Measurements from ENCODE around the gene TMEM131. TPM values are rescaled to one million over a fixed set of nuclear protein-coding genes. Genes with fewer than 3 reads are reported as not detected.

TMEM131 gene
- total RNA-seq, 4 donors from 2014 or later: 32.8 to 54.8 (median 41.2) TPM

GRCh38 chr2:97738179-97739019 is 257.3 kb downstream of the TMEM131 start:
- intact Hi-C loops (cut with DNase I; ENCODE audit: low total_unique reads): no loop called here
- WGBS, 2 donors: 95 to 97% methylated on average over 9 of the region's 9 CpGs
- DNase-seq (ENCODE audit: low spot score in 2 of 2): peak in 1 of 2 donors; percentile 77
- no peak overlapping the region for H3K4me3 ChIP-seq (ENCODE audit: low read depth, poor library complexity, severe bottlenecking)
- no peak for TF ChIP-seq CTCF (IDR thresholded peaks at IDR 0.05)
- TF ChIP-seq POLR2A (IDR thresholded peaks at IDR 0.05): no peak

- H3K4me3 ChIP-seq (ENCODE audit: low read depth, poor library complexity, severe bottlenecking): no peak overlapping the region
- peak in 1 of 2 donors; percentile 85 for DNase-seq (ENCODE audit: low spot score in 2 of 2)
- intact Hi-C loops (cut with DNase I; ENCODE audit: low total_unique reads): no loop called here
- TF ChIP-seq CTCF (IDR thresholded peaks at IDR 0.05) (no peak), POLR2A (IDR thresholded peaks at IDR 0.05) (no peak)
- WGBS, 2 donors: 91 to 92% methylated on average over 29 of the region's 32 CpGs
Observed at GRCh38 chr2:97737421-97738178, 258.1 kb downstream of the TMEM131 start.

GRCh38 chr2:97736608-97737330 is 259.0 kb downstream of the TMEM131 start:
- 74 to 85% methylated on average over 20 of the region's 20 CpGs for WGBS, 2 donors
- DNase-seq (ENCODE audit: low spot score in 2 of 2): peak in 1 of 2 donors; percentile 70
- intact Hi-C loops (cut with DNase I; ENCODE audit: low total_unique reads): no loop called here
- TF ChIP-seq CTCF (IDR thresholded peaks at IDR 0.05) (no peak), POLR2A (IDR thresholded peaks at IDR 0.05) (no peak)
- H3K4me3 ChIP-seq (ENCODE audit: low read depth, poor library complexity, severe bottlenecking): no peak overlapping the region

GRCh38 chr2:97736185-97736584 is 259.6 kb downstream of the TMEM131 start:
- 66 to 74% methylated on average over 4 of the region's 4 CpGs for WGBS, 2 donors
- intact Hi-C loops (cut with DNase I; ENCODE audit: low total_unique reads): no loop called here
- H3K4me3 ChIP-seq (ENCODE audit: low read depth, poor library complexity, severe bottlenecking): no peak overlapping the region
- TF ChIP-seq POLR2A (IDR thresholded peaks at IDR 0.05) (no peak), CTCF (IDR thresholded peaks at IDR 0.05) (no peak)
- no peak for DNase-seq (ENCODE audit: low spot score in 2 of 2)

- TF ChIP-seq POLR2A (IDR thresholded peaks at IDR 0.05) (no peak), CTCF (IDR thresholded peaks at IDR 0.05) (no peak)
- H3K4me3 ChIP-seq (ENCODE audit: low read depth, poor library complexity, severe bottlenecking): no peak overlapping the region
- peak in 1 of 2 donors; percentile 84 for DNase-seq (ENCODE audit: low spot score in 2 of 2)
- 89 to 91% methylated on average over 18 to 29 of the region's 29 CpGs for WGBS, 2 donors
- intact Hi-C loops (cut with DNase I; ENCODE audit: low total_unique reads): no loop called here
Observed at GRCh38 chr2:97735161-97735561, 260.6 kb downstream of the TMEM131 start.

Measured in lower leg skin (tissue), 4 donors.